ENCODE data around the gene POU2F3.

POU2F3 gene

DNA sequence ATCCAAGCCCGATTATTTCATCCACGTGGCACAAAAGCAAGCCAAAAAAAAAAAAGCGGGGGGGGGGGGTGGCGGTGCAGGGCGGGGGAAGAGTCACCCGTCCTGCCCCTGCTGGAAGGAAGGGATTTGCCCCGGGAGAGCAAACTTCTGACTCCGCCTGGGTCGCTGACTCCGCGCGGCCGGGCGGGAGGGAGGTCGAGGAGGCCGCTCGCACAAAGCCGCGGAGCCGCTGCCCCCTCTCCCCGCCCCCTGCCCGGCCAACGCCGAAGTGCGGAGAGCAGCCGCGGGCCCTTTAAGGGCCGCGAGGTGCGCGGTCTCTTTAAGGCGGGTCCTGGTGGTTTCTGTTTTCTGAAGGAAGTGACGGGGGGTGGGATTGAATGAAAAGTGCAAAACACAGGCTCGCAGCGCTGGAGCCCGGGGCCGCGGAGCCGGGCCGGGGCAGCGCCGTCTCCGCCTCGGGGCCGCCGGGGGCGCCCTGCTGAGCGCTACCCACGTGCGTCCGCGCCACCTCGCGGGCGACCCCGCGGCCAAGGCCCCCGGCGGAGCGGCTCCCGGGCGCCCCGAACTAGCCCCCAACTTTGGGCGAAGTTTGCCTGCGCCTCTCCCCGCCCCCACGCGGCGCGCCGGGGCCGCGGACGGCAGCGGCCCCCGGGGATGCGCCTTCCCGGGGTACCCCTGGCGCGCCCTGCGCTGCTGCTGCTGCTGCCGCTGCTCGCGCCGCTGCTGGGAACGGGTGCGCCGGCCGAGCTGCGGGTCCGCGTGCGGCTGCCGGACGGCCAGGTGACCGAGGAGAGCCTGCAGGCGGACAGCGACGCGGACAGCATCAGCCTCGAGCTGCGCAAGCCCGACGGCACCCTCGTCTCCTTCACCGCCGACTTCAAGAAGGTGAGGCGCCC, 29.1 kb upstream of the POU2F3 start, which contains the start of gene OAF:
TSS of gene OAF (plus strand) at position 407 of the 896 bp plus-strand sequence. CDS start at position 655, 248 bp downstream.
- DNase-seq, result peak; percentile 82 to 87

- no peak for DNase-seq
Observed at GRCh38 chr11:120211522-120212258, 28.2 kb upstream of the POU2F3 start.

DNA sequence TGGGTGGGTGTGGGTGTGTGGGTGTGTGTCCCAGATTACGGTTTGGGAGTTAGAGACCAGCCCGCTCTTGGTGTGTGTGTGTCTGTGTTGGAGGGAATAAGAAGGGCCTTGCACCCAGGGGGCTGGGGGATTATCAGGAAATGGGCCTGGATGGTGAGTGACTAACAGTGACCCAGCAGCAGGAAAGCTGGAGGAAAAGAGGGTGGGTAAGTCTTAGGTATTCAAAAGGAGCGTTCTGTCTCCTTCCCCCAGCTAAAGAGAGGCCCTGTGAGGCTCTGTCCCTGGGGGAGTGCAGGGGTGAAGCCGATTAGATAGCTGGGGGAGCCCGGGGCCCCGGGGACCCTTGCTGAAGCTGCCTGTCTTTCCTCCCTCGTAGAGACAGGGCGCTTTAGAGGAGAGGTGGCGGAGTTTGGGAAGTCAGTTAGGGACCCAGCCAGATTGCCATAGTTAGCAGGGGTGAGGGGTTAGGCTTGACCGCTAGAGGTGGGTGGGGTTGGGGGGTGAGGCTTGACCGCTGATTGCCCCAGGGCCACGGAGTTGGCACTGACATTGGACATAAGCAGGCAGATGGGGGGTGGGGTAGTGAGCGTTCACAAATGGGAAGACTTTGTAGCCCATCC, 27.6 kb upstream of the POU2F3 start:
- DNase-seq, result no peak

- DNase-seq, result no peak
Observed at GRCh38 chr11:120212926-120213325, 27.0 kb upstream of the POU2F3 start.

GRCh38 chr11:120214581-120214980, 25.4 kb upstream of the POU2F3 start:
- no peak for DNase-seq

- no peak for DNase-seq
Observed at GRCh38 chr11:120215634-120216033, 24.3 kb upstream of the POU2F3 start.

GRCh38 chr11:120216426-120217102, 23.4 kb upstream of the POU2F3 start:
- no peak for DNase-seq

DNA sequence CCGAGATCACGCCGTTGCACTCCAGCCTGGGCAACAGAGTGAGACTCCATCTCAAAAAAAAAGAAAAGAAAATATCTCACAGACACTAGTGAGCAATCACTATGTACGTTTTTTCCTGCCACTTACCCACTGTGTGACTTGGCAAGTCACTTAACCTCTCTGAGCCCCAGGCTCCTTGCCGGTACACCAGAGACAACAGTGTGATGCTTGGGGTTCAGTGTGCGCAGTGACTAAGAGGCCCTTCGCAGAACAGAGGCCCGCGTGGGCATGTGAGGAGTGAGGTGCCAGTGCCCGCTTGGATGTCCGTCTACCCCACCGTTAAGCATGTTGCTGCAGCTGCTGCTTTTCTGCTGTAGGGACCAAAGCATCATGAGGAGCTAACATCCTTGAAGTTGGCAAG, 22.4 kb upstream of the POU2F3 start:
- no peak for DNase-seq

DNA sequence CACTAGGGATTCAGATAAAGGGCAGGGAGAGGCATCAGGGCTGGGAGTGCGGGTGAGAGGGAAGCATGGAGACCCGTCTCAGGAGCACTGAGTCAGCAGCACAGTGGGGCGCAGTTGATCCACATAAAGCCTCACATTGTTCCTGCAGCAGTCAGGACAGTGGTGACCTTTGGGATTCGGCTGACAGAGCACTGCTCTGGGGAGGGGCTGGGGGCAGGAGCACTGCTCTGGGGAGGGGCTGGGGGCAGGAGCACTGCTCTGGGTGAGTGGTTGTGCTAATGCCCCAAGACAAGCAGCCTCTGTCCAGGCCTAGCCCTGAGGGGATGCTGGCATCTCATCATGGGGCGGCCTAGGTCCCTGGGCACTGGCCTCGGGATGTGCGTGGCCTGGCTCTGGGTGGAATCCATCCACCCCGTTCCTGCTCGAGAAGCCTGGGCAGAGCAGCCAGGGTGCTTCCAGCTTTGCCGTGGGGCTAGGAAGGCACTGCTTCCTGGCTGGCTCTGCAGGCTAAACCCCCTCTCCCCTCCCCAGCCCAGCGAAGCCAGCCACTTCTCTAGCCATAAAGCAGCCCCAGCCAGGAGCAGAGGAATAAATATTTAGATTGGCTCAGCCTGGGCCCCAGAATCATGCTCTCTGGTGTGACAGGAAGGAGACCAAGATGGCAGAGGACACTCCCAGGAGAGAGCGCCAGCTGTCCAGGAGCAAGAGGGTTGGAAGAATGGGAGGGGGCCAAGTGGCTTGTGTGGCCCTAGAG, 21.8 kb upstream of the POU2F3 start:
- no peak for DNase-seq

GRCh38 chr11:120218695-120219033, 21.3 kb upstream of the POU2F3 start:
- no peak for DNase-seq

DNA sequence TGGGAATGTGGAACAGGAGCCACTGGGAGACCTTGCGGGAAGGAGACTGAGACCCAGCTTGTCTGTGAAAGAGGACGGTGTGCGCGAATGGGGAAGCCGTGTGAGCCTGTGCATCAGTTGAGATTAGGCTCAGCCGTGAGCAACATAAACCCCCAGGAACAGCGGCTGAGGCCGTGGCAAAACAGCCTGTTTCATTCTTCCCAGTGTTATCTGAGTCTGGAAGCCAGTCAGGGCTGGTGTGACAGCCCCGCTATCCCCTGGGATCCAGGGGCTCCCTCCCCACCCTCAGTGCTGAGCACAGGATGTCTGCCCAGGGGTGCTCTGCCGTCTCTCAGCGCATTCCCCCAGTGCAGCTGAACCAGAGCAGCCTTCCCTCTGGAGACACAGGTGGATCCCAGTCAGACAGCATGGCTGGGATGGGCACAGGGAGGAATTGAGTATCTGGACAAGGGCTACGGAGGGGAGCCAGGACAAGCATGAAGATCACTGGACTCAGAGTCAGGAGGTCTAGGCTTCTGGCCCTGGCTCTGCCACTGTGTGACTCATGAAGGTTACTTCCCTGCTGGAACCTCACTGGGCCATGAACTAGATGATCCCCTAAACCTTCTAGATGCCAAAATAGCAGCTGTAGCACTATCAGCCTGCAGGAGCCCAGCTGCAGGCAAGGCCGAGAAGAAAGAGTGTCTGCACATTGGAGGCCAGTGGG, 20.6 kb upstream of the POU2F3 start:
- DNase-seq, result no peak

DNA sequence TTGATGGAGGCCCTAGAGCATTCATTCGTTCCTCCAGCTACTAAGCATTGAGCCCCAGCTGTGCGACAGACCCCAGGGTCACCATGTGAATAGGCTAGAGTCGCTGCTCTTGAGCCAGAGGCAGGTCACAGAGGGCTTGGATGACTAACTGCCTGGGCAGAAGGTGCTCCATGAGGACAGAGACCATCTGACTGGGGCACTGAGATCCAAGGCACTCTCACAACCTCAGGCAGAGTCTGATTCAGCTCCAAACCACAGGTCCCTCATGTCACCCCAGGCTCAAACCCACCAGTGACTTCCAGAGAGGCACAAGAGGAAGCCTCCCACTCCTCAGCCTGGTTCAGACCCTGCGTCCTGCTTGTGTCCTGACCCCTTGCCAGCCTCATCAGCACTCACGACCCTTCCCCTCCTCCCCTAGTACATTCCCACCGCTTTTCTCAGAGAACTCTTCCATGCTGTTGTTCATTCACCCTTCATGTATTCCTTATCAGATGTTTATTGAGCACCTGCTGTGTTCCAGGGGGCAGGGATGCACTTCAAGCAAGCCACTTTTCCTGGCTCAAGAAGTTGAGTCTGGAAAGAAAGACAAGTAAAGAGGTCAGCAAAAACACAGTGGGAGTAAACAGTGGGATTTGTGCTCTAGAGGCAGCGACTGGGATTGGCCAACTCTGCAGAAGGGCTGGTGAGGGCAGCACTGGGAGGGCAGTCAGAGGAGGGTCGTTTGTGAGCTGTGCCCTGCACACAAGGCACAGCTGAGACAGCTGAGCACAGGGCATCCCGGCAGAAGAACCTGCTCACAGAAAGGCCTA, 19.8 kb upstream of the POU2F3 start:
- no peak for DNase-seq

DNA sequence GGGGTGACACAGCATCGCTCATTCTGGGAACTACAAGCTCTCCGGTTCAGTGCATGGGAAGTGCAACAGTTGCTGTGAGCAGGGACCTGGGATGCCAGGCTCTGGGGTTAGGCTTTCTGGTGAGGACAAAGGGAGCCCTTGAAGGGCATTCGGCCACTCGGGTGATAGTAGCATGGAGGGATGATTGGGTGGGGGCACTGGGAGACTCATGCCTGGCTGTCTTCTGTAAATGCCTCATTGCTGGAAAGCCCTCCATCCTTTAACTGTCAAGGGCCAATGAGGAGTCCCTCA, 19.2 kb upstream of the POU2F3 start:
- DNase-seq, result no peak

- DNase-seq, result no peak
Observed at GRCh38 chr11:120221115-120221752, 18.7 kb upstream of the POU2F3 start.

GRCh38 chr11:120222916-120223315, 17.0 kb upstream of the POU2F3 start:
- no peak for DNase-seq

- DNase-seq, result no peak
Observed at GRCh38 chr11:120223793-120224192, 16.1 kb upstream of the POU2F3 start.

DNA sequence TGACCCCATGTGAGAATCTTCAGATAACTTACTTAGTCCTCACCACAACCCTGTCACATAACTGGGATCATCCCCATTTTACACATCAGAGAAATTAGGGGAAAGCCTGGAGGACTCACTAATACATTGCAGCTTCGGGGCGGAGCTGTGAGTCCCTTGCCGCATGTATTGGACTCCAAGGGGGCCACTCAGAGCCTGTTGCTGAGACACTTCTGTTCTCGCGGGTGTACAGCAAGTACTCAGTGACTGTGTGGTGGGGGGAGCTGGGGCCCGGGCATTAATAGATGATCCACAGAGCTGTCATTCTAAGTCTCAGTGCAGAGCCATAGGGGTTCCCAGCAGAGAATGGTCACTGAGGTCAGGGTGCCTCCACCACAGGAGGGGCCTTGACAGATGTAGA, 15.6 kb upstream of the POU2F3 start:
- DNase-seq, result peak; percentile 61 to 75

- DNase-seq, result peak; percentile 95
Observed at GRCh38 chr11:120224972-120225909, 14.7 kb upstream of the POU2F3 start.

- DNase-seq, result no peak
Observed at GRCh38 chr11:120226242-120226641, 13.7 kb upstream of the POU2F3 start.

All from Kasumi-1 (cell line).